IPS-18c (cell line): ENCODE measurements around the gene PRKN.

ENCODE experiments used
- H3K4me3 ChIP-seq: 2 replicates; pipeline ENCODE4 v1.7.0; 2013; ENCODE audit warnings: low read depth, mild to moderate bottlenecking, low read length, moderate library complexity; ENCODE audit not compliant: insufficient read depth
- H3K9me3 ChIP-seq: one replicate; pipeline ENCODE4 v1.6.1; 2013; ENCODE audit warnings: mild to moderate bottlenecking, low read length, moderate library complexity; ENCODE audit not compliant: control insufficient read depth, insufficient read depth

PRKN gene

DNA sequence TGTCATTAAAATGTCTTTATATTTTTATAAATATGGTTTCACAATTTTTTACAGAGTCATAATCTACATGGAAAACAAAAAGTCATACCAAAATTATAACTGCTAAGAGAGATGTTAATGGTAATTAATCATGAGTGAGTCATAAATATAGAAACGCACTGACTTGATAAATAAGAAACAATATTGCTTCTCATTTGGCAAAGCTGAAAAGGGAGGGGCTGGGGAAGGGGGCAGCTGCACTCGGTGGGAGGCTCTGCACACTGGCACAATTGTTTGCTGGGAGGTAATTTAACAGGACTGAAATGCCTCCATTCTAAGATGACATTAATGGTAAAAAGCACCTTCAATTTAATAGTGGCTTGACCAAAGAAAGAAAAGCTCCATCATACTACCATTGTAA is 1320.5 kb downstream of the PRKN start:
- no peak overlapping the region for H3K4me3 ChIP-seq
- peaks cover 6% of the 10 kb centered on the region for H3K9me3 ChIP-seq

- no peak overlapping the region for H3K4me3 ChIP-seq
Observed at GRCh38 chr6:161406646-161407045, 1320.9 kb downstream of the PRKN start.

DNA sequence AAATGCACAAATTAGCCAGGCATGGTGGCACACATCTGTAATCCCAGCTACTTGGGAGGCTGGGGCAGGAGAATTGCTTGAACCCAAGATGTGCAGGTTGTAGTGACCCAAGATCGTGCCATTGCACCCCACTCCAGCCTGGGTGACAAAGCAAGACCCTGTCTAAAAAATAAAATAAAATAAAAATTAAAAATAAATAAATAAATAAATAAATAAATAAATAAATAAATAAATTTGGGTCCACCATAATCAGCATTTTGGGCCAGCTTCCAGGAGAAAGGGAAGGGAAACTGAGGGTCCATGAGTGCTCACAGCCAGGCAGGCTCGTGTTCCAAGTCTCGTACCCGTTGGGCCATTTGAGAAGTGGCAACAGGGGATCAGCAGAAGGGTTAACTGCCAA is 1322.1 kb downstream of the PRKN start:
- Histone ChIP-seq H3K4me3 (no peak overlapping the region), H3K9me3 (peaks cover 6% of the 10 kb centered on the region)

More at GRCh38 chr6:161406646-161407045, 1320.9 kb downstream of the PRKN start:
- H3K9me3 ChIP-seq, result peaks cover 6% of the 10 kb centered on the region

- peaks cover 6% of the 10 kb centered on the region for H3K9me3 ChIP-seq
- no peak overlapping the region for H3K4me3 ChIP-seq
Observed at GRCh38 chr6:161403717-161404116, 1323.8 kb downstream of the PRKN start.

DNA sequence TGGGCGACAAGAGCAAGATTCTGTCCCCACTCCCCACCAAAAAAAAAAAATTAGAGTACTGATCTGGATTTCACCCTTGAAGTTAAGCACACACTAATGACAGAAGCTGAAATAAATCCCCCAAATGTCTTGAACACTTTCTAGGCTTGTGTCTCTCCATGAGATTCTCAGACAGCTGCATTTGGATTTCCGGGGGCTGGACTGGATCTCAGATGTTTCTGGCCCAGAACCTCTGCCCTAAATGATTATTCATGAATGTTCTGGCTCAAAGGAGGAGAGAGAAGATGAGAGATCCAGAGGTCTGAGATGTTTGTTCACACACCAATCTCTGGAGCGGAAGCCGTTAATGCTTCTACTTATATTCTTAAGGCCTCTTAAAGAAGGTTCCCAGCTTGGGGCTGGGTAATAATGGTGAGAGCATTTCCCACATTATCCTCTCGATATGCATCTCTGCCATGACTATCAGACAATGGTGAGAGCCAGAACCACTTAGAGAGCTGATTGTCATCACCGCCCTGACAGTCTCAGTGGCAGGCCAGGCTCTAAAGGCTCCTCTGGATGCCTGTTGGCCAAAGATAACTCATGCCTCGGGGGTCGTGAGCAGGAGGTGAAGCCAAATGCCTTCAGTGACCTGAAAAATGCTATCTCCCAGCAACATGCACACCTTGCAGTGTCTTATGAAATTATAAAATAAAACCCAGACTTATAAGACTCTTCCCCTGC is 1325.8 kb downstream of the PRKN start:
- Histone ChIP-seq H3K9me3 (peaks cover 6% of the 10 kb centered on the region), H3K4me3 (no peak overlapping the region)

- Histone ChIP-seq H3K9me3 (peaks cover 6% of the 10 kb centered on the region), H3K4me3 (no peak overlapping the region)
Observed at GRCh38 chr6:161400671-161401070, 1326.9 kb downstream of the PRKN start.

DNA sequence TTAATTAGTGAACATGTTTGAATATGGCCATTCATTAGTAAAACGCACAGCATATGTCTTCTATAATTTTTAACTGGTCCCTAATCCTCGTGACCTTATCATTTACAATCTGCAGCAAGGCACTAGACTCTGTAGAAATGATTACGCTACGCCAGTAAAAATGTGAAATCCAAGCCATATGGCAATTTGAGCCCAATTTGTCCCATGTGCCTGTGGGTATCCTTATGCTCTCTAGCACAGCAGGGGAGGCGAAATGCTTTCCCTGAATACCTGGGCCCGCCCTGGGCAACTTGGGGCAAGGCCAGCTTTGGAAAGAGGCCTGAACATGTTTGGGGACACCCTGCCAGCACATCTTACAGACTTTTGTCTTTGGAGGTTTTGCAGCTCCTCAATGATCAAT is 1331.0 kb downstream of the PRKN start:
- no peak overlapping the region for H3K4me3 ChIP-seq
- no peaks in the 10 kb centered on the region for H3K9me3 ChIP-seq

DNA sequence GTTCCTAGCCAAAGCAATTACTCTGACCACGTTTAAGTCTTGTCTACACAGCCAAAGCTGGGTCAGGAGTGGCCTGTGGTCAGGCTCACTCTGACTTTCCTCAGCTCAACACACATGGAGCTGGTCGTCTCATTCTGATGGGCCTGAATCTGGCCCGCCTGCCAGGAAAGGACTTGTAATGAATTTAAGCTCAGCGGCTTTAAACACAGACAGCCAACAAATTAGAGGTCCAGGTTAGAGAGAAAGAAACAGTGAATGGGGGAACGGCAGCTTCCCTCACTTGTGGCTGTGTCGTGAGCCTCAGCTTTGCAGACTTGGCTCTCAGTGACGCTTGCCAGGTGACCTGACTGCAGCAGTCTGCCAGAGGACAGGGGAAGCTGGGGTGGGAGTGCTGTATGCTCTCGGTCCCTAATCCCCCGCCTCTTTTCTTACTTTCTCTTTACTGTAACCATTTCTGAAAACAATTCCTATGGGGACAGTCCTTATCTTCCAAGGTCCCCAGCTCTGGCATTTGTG is 1331.8 kb downstream of the PRKN start:
- no peaks in the 10 kb centered on the region for H3K9me3 ChIP-seq
- no peak overlapping the region for H3K4me3 ChIP-seq

DNA sequence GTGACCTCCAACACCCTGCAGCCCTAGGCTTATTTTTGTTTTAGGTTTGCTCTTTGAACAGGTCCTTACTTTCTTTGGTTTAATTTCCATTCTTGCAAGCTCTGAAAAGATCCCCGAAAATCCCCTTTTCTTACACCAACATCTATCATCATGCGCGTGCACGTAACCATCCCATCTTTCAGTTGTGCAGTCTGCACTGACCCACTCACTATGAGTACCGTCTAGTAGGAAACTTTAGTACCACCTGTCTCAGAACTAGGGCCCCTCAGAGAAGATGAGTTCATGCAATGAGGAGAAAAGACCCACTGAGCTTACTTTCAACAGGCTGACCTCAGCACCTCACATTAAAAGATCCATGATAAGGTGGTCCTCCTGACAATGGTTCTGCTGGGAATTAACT is 1333.1 kb downstream of the PRKN start:
- H3K4me3 ChIP-seq, result no peak overlapping the region

DNA sequence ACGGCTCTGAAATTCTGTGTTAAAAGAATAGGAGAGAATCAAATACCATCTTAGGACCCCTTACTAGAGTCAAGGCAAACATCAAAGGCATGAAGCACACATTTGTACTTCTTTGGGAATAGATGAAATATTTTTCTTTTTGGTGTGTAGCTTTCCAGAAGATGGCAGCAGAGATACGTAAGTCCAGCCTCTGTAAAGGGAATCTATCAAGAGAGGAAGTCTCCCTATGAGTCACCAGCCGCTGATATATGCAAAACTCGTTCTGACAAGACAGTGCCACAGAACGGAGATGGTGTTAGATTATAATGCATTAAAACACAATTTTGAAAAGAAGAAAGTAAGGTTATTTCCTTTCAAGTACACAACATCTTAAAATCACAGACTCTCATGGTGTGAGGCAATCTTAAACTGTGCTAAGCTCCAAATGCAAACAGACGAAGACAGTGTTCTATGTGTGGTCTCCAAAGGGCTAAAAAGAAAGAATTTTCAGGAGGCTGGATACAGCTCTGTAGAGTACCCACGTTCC is 1333.7 kb downstream of the PRKN start:
- no peak overlapping the region for H3K4me3 ChIP-seq

More for the DNA sequence above, 1333.1 kb downstream of the PRKN start:
- no peaks in the 10 kb centered on the region for H3K9me3 ChIP-seq

GRCh38 chr6:161393292-161393691 is 1334.3 kb downstream of the PRKN start:
- Histone ChIP-seq H3K9me3 (no peaks in the 10 kb centered on the region), H3K4me3 (no peak overlapping the region)

More for the DNA sequence above, 1333.7 kb downstream of the PRKN start:
- H3K9me3 ChIP-seq, result no peaks in the 10 kb centered on the region

DNA sequence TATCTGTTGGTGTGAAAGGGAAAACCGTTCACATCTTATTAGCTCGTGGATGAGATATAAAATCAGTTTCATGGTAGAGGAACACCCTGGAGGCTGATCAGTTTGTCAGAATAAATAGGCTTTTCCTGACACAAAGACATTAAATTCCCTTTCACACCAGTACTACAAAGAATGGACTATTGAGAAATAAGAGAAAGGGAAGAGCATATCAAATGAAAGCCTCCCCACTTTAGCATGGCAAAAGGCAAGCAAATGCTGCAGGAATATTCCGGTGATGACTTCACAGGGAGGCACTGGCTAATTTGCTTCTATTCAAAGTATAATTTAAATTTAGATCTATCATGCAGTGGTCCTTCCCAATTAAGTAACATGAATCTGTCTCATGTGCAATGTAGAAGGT is 1337.8 kb downstream of the PRKN start:
- Histone ChIP-seq H3K4me3 (no peak overlapping the region), H3K9me3 (no peaks in the 10 kb centered on the region)

DNA sequence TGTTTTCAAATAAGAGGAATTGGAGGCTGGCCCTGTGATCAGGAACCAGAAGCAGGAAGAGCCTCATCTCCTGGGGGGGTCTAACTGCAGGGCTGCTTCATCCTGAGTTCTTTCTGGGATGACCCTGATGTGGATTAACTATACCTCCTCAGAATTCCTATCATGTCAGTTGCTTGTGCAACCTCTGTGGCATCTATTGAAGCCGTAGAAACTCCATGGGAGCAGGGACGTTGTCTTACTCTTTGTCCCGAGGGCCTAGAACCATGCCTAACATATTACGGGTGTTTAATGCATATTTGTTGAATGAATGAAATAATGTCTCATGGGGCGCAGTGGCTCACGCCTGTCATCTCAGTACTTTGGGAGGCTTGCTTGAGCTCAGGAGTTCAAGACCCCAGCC is 1343.6 kb downstream of the PRKN start:
- Histone ChIP-seq H3K4me3 (no peak overlapping the region), H3K9me3 (peaks cover 4% of the 10 kb centered on the region)

DNA sequence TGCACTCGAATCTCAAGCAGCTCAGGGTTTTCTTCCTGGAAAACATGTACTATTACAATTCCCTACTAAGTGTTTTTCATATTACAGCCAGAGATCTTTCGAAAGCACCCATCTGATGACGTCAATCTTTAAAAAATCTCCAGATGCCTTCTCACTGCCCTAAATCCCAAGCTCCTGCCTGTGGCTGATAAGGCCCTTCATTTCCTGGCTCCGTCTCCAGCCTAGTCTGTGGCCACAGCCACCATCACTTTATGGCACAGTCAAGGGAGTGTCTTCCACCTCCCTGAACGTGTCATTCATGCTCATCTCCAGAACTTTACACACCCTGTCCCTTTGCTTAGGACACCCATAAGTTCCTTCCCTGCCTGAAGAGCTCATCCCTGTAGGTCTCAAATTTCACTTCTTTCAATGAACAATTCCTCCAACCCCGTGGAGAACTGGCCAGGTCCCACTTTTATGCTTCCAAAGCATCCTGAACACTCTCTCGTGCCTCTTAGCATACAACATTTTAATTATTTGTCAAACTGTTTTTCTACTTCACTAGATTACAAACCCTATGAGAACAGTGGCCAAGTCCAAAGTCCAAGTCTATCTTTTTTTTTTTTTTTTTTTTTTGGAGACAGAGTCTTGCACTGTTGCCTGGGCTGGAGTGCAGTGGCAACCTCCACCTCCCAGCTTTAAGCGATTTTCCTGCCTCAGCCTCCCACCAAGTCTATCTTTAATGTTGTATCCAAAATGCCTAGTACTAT is 1347.6 kb downstream of the PRKN start:
- Histone ChIP-seq H3K4me3 (no peak overlapping the region), H3K9me3 (peaks cover 4% of the 10 kb centered on the region)

DNA sequence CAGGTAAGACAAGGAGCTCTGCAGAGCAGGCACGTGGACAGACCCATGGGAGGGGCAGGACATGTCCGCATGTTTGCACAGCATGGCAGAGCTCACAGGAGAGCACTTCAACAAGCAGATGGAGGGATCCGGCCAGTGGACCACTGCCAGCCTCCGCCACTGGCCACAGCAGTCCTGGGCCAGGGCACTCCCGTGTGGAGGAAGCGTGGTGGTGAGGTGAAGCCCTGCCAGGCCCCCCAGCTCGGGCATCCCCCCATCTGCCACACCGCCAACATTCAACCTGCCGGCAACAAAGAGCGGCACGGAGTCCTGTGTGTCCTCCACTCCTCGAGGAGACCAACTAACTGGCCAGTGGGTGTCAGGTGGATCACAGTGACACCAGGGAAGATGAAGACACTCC is 1349.5 kb downstream of the PRKN start:
- Histone ChIP-seq H3K4me3 (no peak overlapping the region), H3K9me3 (peaks cover under 1% of the 10 kb centered on the region)

GRCh38 chr6:161377116-161377515 is 1350.5 kb downstream of the PRKN start:
- Histone ChIP-seq H3K9me3 (no peaks in the 10 kb centered on the region), H3K4me3 (no peak overlapping the region)

GRCh38 chr6:161376367-161376766 is 1351.2 kb downstream of the PRKN start:
- Histone ChIP-seq H3K9me3 (no peaks in the 10 kb centered on the region), H3K4me3 (no peak overlapping the region)
